GM23338 (cell line): Measurements from ENCODE around the gene ADIPOR2. TPM values are rescaled to one million over a fixed set of nuclear protein-coding genes. Genes with fewer than 3 reads are reported as not detected.

Experiments
- ATAC-seq: fragments of 200-7000 bp; cut with Tn5 transposase; 3 replicates; pipeline ENCODE4 v1.9.1; 2020
- DNase-seq: peaks from one replicate; pipeline ENCODE4 v3.0.0-alpha.2; 2015; ENCODE audit warnings: low spot score
- H2AFZ ChIP-seq: fragments of 200-600 bp; sonication (generic); 2 replicates; pipeline ENCODE4 v1.8.0; 2016; ENCODE audit warnings: antibody characterized with exemption, mild to moderate bottlenecking, moderate library complexity
- H3F3A ChIP-seq: fragments of 200-600 bp; sonication (generic); replicated peaks from 2 replicates; pipeline ENCODE4 v1.8.0; 2017; ENCODE audit warnings: antibody characterized with exemption, mixed run types, low read depth
- H3K27ac ChIP-seq: fragments of 200-600 bp; sonication (generic); 2 replicates; pipeline ENCODE4 v1.6.1; 2016; ENCODE audit warnings: low read depth
- H3K27me3 ChIP-seq: fragments of 200-600 bp; sonication (generic); 2 replicates; pipeline ENCODE4 v1.8.0; 2016; ENCODE audit warnings: mild to moderate bottlenecking, mixed run types, moderate library complexity; ENCODE audit not compliant: insufficient read depth
- H3K36me3 ChIP-seq: fragments of 200-600 bp; sonication (generic); 2 replicates; pipeline ENCODE4 v1.8.0; 2016; ENCODE audit warnings: mild to moderate bottlenecking; ENCODE audit not compliant: insufficient read depth
- H3K4me1 ChIP-seq: fragments of 200-600 bp; sonication (generic); 2 replicates; pipeline ENCODE4 v1.8.0; 2016; ENCODE audit warnings: mild to moderate bottlenecking, moderate library complexity; ENCODE audit not compliant: insufficient read depth
- H3K4me2 ChIP-seq: fragments of 200-600 bp; sonication (generic); 2 replicates; pipeline ENCODE4 v1.7.1; 2017; ENCODE audit warnings: mixed run types
- H3K4me3 ChIP-seq: fragments of 200-600 bp; sonication (generic); 2 replicates; pipeline ENCODE4 v1.6.1; 2016; ENCODE audit warnings: mixed run types
- H3K79me2 ChIP-seq: fragments of 200-600 bp; sonication (generic); replicated peaks from 2 replicates; pipeline ENCODE4 v1.8.0; 2017; ENCODE audit warnings: mild to moderate bottlenecking; ENCODE audit not compliant: insufficient read depth
- H3K9me2 ChIP-seq: fragments of 200-600 bp; sonication (generic); 2 replicates; pipeline ENCODE4 v1.8.0; 2017; ENCODE audit not compliant: insufficient read depth
- H4K20me1 ChIP-seq: fragments of 200-600 bp; sonication (generic); replicated peaks from 2 replicates; pipeline ENCODE4 v1.8.0; 2017; ENCODE audit warnings: mild to moderate bottlenecking; ENCODE audit not compliant: insufficient read depth
- H3K27ac Mint-ChIP-seq: 2 replicates; pipeline ENCODE4 v1.8.0; 2020; ENCODE audit warnings: inconsistent platforms, mild to moderate bottlenecking, moderate library complexity, mixed read lengths
- H3K27me3 Mint-ChIP-seq: 3 replicates; pipeline ENCODE4 v1.8.0; 2022; ENCODE audit warnings: low read depth, mild to moderate bottlenecking, moderate library complexity, mixed read lengths, inconsistent platforms; ENCODE audit not compliant: insufficient read depth, poor library complexity
- H3K36me3 Mint-ChIP-seq: 3 replicates; pipeline ENCODE4 v1.8.0; 2021; ENCODE audit warnings: low read depth, mild to moderate bottlenecking, inconsistent platforms, moderate library complexity, mixed read lengths
- H3K4me1 Mint-ChIP-seq: 3 replicates; pipeline ENCODE4 v1.8.0; 2020; ENCODE audit warnings: mild to moderate bottlenecking, inconsistent platforms, mixed read lengths
- H3K4me3 Mint-ChIP-seq: 3 replicates; pipeline ENCODE4 v1.8.0; 2021; ENCODE audit warnings: moderate library complexity, mild to moderate bottlenecking, inconsistent platforms, mixed read lengths
- H3K9me3 Mint-ChIP-seq: 3 replicates; pipeline ENCODE4 v1.8.0; 2020; ENCODE audit warnings: moderate library complexity, mild to moderate bottlenecking, inconsistent platforms, mixed read lengths
- CREB1 ChIP-seq: fragments of 250-450 bp; sonication (Bioruptor Pico); IDR thresholded peaks from 2 replicates; pipeline ENCODE4 v1.5.0; 2020; ENCODE audit warnings: low read depth, mild to moderate bottlenecking, moderate library complexity
- CTCF ChIP-seq, 2 experiments: fragments of 200-600 bp in 1 of 2; sonication (generic) in 1 of 2; conservative IDR thresholded peaks; 2 replicates each; pipeline versions ENCODE4 v1.5.1 to v1.6.1; 2016 to 2017; ENCODE audit warnings: antibody characterized with exemption in 2 of 2, low read depth in 2 of 2, mild to moderate bottlenecking in 2 of 2, moderate library complexity in 1 of 2
- ETS1 ChIP-seq: IDR thresholded peaks from 2 replicates; pipeline ENCODE4 v1.6.1; 2016; ENCODE audit warnings: antibody characterized with exemption
- EZH2 ChIP-seq: fragments of 200-600 bp; sonication (generic); IDR thresholded peaks from one replicate; pipeline ENCODE4 v1.8.0; 2017; ENCODE audit warnings: antibody characterized with exemption, mild to moderate bottlenecking, low read depth; ENCODE audit not compliant: unreplicated experiment
- EZH2phosphoT487 ChIP-seq: fragments of 200-600 bp; sonication (generic); IDR thresholded peaks from one replicate; pipeline ENCODE4 v1.8.1; 2018; ENCODE audit warnings: antibody characterized with exemption; ENCODE audit not compliant: unreplicated experiment
- JUNB ChIP-seq: IDR thresholded peaks from one replicate; pipeline ENCODE4 v1.6.1; 2016; ENCODE audit warnings: antibody characterized with exemption; ENCODE audit not compliant: unreplicated experiment
- NANOG ChIP-seq: IDR thresholded peaks from 2 replicates; pipeline ENCODE4 v1.6.1; 2016; ENCODE audit warnings: antibody characterized with exemption, borderline replicate concordance
- POLR2AphosphoS5 ChIP-seq: IDR thresholded peaks from 2 replicates; pipeline ENCODE4 v1.6.1; 2016; ENCODE audit warnings: antibody characterized with exemption, low read depth
- REST ChIP-seq: IDR thresholded peaks from one replicate; pipeline ENCODE4 v1.6.1; 2018; ENCODE audit warnings: antibody characterized with exemption; ENCODE audit not compliant: unreplicated experiment
- STAT1 ChIP-seq: IDR thresholded peaks from one replicate; pipeline ENCODE4 v1.6.1; 2016; ENCODE audit warnings: antibody characterized with exemption; ENCODE audit not compliant: unreplicated experiment
- ZNF114 ChIP-seq: fragments of 250-450 bp; sonication (Bioruptor Pico); IDR thresholded peaks from 2 replicates; pipeline ENCODE4 v1.5.0; 2020; ENCODE audit warnings: mild to moderate bottlenecking, moderate library complexity
- ZNF331 ChIP-seq: fragments of 250-450 bp; sonication (Bioruptor Pico); IDR thresholded peaks from 2 replicates; pipeline ENCODE4 v1.5.0; 2020; ENCODE audit warnings: low read depth, mild to moderate bottlenecking, moderate library complexity
- ZNF462 ChIP-seq: fragments of 250-450 bp; sonication (Bioruptor Pico); IDR thresholded peaks from 2 replicates; pipeline ENCODE4 v1.5.0; 2020; ENCODE audit warnings: mild to moderate bottlenecking, moderate library complexity
- polyA plus RNA-seq: library from polyadenylated mRNA; unstranded; fragments of >200 nt; fragmentation: Nextera tagmentation; extraction: Ambion mirVana; gene quantifications from 2 replicates; pipeline ENCODE4 v1.2.1, GENCODE V29; 2016
- total RNA-seq: library from RNA; depleted of rRNA; stranded (reverse); fragments of >200 nt; shearing (Covaris generic); gene quantifications from 2 replicates; pipeline ENCODE4 v1.2.3, GENCODE V29; 2014

The ADIPOR2 gene
- total and polyA plus RNA-seq, 2 experiments from 2014 or later: 11.7 to 36.2 TPM

GRCh38 chr12:1696800-1697199, 5.9 kb downstream of the ADIPOR2 start:
- H3K79me2 ChIP-seq: peaks cover 100% of the 10 kb centered on the region
- Mint-ChIP-seq H3K36me3 (peaks cover 13% of the 10 kb centered on the region), H3K4me3 (no peak overlapping the region), H3K27ac (no peak overlapping the region), H3K9me3 (no peaks in the 10 kb centered on the region), H3K4me1 (peaks cover 27% of the 10 kb centered on the region), H3K27me3 (peaks cover 4% of the 10 kb centered on the region)
- H3K9me2 ChIP-seq: no peaks in the 10 kb centered on the region
- no peak overlapping the region for H3K4me2 ChIP-seq
- peaks cover 41% of the 10 kb centered on the region for H4K20me1 ChIP-seq
- ATAC-seq (no peak), DNase-seq (no peak)
- no peaks in the 10 kb centered on the region for H3F3A ChIP-seq
- H3K27me3 ChIP-seq: no peaks in the 10 kb centered on the region
- no peak overlapping the region for H2AFZ ChIP-seq
- no peak overlapping the region for H3K4me3 ChIP-seq
- no peak overlapping the region for H3K27ac ChIP-seq
- H3K4me1 ChIP-seq: peaks cover 7% of the 10 kb centered on the region
- H3K36me3 ChIP-seq: no peaks in the 10 kb centered on the region
- TF ChIP-seq CTCF (conservative IDR thresholded peaks at IDR 0.05; ENCODE audit: low read depth in 2 of 2) (no peak), ZNF462 (CRISPR knock-in tag) (no peak), NANOG (no peak), EZH2phosphoT487 (no peak), REST (no peak), POLR2AphosphoS5 (no peak), ETS1 (no peak), ZNF331 (CRISPR knock-in tag) (no peak), ZNF114 (CRISPR knock-in tag) (no peak), CREB1 (CRISPR knock-in tag) (no peak), STAT1 (no peak), EZH2 (no peak), JUNB (no peak)
